D721Med (cell line): ENCODE measurements around the gene HS3ST6.
"Not testable (repeated sequence)": the region's sequence is repeated elsewhere in the genome, so short reads cannot be mapped to it uniquely, and the experiment has no call there.

Experiments
- DNase-seq: peaks from one replicate; pipeline ENCODE4 v3.0.0; 2011; ENCODE audit warnings: low spot score; ENCODE audit not compliant: insufficient read length
- FAIRE-seq: peaks from 2 replicates; lab custom pipeline; 2011; peaks lifted over from hg19 to GRCh38; lab: Jason Lieb, UNC
- TF ChIP-seq, protein P1 (sequence below): IDR thresholded peaks from 2 replicates; pipeline ENCODE4 v1.5.1; 2012; ENCODE audit warnings: mild to moderate bottlenecking, control low read depth; ENCODE audit not compliant: insufficient read depth; ENCODE audit errors: missing control alignments

Gene HS3ST6

DNA sequence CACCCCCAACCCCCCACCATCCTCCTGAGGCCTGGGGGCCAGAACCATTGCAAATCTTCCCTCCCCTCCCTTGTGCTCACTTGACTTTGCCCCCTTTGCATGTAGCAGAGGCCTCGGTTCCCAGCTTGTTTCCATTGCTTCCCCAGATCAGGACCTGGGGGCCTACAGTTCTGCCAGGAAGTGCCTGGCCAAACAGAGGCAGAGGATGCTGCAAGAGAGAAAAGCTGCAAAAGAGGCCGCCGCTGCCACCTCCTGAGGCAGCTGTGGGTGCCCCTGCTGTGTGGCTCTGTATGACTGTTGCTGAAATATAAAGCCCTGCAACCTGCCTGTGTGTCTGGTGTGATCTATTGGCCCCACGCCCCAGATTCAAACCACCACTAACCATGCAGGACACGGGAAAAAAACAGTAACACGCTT, 43.4 kb upstream of the HS3ST6 start:
- FAIRE-seq = no peak

DNA sequence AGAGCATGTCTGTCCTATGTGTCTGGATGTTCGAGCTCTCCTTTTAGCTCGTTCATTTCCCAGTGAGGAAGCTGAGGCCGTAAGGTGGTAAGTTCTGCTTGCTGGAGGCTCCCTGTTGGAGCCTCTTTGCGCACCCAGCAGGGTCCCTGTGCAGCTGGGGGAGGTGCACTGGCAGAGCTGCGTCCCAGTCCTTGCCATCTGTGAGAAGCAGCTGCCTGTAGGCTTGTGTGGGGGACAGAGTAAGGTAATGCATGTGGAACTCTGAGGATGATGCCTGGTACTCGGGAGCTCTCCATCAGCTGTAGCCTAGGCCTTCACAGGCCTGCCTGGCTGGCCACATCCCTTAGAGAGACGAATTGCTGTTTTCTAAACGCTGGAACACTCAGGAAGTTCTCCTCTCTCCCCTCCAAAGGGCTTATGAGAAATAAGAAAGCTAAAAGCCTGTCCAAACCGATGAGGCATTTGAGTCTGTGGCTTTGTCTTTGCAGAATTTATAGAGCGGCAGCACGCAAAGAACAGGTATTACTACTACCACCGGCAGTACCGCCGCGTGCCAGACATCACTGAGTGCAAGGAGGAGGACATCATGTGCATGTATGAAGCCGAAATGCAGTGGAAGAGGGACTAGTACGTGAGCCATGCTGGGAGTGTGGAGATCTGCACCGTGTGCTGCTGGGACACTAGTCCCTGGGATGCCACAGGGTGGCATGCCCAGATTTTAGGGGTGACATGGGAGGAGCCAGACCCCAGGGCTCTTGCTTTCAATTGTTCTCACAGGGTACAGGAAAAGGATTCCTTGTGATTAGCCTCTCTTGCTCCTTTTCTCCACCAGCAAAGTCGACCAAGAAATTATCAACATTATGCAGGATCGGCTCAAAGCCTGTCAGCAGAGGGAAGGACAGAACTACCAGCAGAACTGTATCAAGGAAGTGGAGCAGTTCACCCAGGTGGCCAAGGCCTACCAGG, 42.7 kb upstream of the HS3ST6 start:
- TF ChIP-seq, protein P1, sequence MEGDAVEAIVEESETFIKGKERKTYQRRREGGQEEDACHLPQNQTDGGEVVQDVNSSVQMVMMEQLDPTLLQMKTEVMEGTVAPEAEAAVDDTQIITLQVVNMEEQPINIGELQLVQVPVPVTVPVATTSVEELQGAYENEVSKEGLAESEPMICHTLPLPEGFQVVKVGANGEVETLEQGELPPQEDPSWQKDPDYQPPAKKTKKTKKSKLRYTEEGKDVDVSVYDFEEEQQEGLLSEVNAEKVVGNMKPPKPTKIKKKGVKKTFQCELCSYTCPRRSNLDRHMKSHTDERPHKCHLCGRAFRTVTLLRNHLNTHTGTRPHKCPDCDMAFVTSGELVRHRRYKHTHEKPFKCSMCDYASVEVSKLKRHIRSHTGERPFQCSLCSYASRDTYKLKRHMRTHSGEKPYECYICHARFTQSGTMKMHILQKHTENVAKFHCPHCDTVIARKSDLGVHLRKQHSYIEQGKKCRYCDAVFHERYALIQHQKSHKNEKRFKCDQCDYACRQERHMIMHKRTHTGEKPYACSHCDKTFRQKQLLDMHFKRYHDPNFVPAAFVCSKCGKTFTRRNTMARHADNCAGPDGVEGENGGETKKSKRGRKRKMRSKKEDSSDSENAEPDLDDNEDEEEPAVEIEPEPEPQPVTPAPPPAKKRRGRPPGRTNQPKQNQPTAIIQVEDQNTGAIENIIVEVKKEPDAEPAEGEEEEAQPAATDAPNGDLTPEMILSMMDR = no peak
- DNase-seq (peak; percentile 18), FAIRE-seq (no peak)

More for the DNA sequence above, 43.4 kb upstream of the HS3ST6 start:
- DNase-seq = peak; percentile 9
- TF ChIP-seq, protein P1 = no peak

DNA sequence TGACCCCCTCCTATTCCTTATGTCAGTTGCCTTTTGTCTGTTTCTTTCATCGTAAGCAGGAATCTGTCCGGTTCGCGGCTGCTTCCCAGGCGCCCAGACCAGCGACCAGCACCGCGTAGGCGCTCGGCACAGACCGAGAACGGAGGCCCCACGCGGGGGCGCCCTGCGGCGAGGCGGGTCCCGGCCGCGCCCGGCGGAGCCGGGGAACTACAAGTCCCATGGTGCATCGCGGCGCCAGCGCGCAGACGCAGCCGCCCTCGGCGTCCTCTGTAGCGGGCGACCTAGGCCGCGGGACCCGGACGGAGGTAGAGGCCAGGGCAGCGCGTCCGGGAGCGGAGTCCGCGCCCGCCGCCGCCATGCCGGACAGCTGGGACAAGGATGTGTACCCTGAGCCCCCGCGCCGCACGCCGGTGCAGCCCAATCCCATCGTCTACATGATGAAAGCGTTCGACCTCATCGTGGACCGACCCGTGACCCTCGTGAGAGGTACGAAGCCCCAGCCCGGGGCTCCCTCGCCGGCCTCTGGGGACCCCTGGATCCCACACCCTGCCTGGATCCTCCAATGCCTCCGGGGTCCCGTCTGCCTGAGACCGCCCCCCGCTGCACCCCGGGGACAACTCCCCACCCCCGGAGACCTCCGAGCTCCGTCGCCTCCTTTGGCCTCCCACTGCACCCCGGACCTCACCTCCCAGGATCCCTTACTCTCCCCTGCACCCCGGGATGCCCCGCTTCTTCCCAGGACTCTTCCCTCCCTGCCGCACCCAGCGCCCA, 41.2 kb upstream of the HS3ST6 start, which contains the start of gene NDUFB10:
TSS of gene NDUFB10 (plus strand) at position 270 of the 771 bp plus-strand sequence. CDS start at position 357, 87 bp downstream.
- TF ChIP-seq, protein P1 = peak; percentile 66
- DNase-seq (peak; percentile 75), FAIRE-seq (no peak)

DNA sequence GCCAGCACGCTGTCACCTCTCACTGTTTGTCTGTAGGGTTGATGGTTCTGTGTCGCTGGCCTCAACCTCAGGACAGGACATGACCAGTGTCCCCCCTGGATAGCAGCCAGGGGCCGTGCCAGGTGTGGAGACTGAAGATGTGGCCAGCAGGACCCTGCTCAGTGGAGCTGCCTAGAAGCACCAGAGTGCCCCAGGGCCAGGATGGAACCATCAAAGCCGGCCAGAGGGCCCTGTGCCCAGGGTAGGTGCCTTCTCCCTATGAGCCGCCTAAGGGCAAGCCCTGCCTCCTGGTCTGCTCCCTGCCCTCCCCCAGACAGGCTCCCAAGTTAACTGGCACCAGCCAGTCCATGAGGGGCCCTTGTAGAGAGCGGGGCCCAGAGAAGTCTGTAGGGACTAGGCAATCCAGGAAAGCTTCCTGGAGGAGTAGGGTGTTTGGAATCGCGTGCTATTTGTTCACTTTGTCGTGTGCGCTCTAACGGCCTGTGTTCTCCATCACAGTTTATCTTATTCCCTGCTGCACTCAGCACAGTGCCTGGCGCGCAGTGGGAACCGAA, 40.6 kb upstream of the HS3ST6 start:
- FAIRE-seq = no peak
- TF ChIP-seq, protein P1 = no peak
- peak; percentile 3 for DNase-seq

DNA sequence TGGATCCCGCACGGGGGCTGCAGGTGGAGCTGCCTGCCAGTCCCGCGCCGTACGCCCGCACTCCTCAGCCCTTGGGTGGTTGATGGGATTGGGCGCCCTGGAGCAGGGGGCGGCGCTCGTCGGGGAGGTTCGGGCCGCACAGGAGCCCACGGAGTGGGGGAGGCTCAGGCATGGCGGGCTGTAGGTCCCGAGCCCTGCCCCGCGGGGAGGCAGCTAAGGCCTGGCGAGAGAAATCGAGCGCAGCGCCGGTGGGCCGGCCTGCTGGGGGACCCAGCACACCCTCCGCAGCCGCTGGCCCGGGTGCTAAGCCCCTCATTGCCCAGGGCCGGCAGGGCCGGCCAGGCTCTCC, 39.9 kb upstream of the HS3ST6 start:
- FAIRE-seq, DNase-seq: not testable (repeated sequence)

DNA sequence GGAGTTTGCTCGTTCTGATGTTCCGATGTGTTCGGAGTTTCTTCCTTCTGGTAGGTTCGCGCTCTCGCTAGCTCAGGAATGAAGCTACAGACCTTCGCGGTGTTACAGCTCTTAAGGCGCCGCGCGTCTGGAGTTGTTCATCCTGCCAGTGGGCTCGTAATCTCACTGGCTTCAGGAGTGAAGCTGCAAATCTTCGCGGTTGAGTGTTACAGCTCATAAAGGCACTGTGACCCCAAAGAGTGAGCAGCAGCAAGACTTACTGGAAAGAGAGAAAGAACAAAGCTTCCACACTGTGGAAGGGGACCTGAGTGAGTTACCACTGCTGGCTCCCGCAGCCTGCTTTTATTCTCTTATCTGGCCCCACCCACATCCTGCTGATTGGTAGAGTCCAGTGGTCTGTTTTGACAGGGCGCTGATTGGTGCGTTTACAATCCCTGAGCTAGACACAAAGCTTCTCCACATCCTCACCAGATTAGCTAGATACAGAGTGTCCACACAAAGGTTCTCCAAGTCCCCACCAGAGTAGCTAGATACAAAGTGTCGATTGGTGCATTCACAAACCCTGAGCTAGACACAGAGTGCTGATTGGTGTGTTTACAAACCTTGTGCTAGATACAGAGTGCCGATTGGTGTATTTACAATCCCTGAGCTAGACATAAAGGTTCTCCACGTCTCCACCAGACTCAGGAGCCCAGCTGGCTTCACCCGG, 39.4 kb upstream of the HS3ST6 start:
- DNase-seq, FAIRE-seq: not testable (repeated sequence)

DNA sequence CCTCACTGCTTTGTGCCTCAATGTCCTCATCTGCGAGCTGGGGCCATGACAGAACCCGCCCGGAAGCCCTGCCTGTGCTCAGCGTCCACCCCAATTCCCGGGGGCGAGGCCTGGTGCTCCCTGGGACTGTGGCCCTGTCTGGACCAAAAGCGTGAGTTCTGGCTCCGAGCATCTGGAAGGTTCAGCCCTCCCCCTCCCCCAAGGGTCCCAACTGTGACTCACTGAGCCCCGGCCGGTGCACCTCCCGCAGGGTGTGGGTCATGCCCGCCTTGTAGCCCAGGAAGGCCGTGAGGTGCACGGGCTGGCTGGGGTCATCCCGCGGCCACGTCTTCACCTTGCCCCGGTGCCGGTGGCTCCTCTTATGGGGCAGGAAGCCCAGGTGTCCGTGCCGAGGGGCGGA, 35.5 kb upstream of the HS3ST6 start:
- FAIRE-seq (no peak), DNase-seq (no peak)
- TF ChIP-seq, protein P1 = no peak
